ENCODE data around the gene LRRC15. TPM values are rescaled to one million over a fixed set of nuclear protein-coding genes. Genes with fewer than 3 reads are reported as not detected.

LRRC15 gene
- polyA plus RNA-seq, 3 donors = not detected

- 48% methylated on average over 4 of the region's 9 CpGs for WGBS (ENCODE audit: insufficient coverage)
- Histone ChIP-seq H4K20me1 (ENCODE audit: insufficient read depth, low read length) (no peaks in the 10 kb centered on the region), H3K79me2 (ENCODE audit: insufficient read depth, low read length) (no peaks in the 10 kb centered on the region), H3K4me3 (replicated peaks in 1 of 3; ENCODE audit: low read depth in 2 of 3, low read length in 3 of 3) (no peak overlapping the region), H3K4me1 (ENCODE audit: control insufficient read depth in 1 of 2, insufficient read depth in 2 of 2, low read length in 2 of 2) (no peaks in the 10 kb centered on the region), H3K9ac (ENCODE audit: insufficient read depth, low read length, poor library complexity, severe bottlenecking) (no peak overlapping the region), H2AFZ (ENCODE audit: insufficient read depth, low read depth, low read length, poor library complexity, severe bottlenecking) (no peak overlapping the region), H3K4me2 (replicated peaks; ENCODE audit: extremely low read depth, low read length, poor library complexity, severe bottlenecking) (no peak overlapping the region), H3K27ac (ENCODE audit: low read depth in 1 of 2, low read length in 2 of 2) (no peak overlapping the region), H3K9me3 (replicated peaks in 1 of 2; ENCODE audit: control insufficient read depth in 1 of 2, insufficient read depth in 1 of 2, low read length in 2 of 2) (no peaks in the 10 kb centered on the region), H3K36me3 (replicated peaks in 1 of 2; ENCODE audit: control insufficient read depth in 1 of 2, insufficient read depth in 2 of 2, low read length in 2 of 2) (no peaks in the 10 kb centered on the region), H3K27me3 (ENCODE audit: control insufficient read depth in 2 of 2, insufficient read depth in 2 of 2, low read length in 2 of 2) (no peaks in the 10 kb centered on the region)
- intact Hi-C loops (cut with micrococcal nuclease) = no loop called here
- Mint-ChIP-seq H3K36me3 (no peaks in the 10 kb centered on the region), H3K27me3 (ENCODE audit: low read depth in 3 of 3) (peaks cover 14 to 15% (median 15%) of the 10 kb centered on the region in 3 donors), H3K4me3 (no peak overlapping the region), H3K9me3 (no peaks in the 10 kb centered on the region), H3K27ac (no peak overlapping the region), H3K4me1 (peaks cover 2% of the 10 kb centered on the region)
- TF ChIP-seq, protein P1, sequence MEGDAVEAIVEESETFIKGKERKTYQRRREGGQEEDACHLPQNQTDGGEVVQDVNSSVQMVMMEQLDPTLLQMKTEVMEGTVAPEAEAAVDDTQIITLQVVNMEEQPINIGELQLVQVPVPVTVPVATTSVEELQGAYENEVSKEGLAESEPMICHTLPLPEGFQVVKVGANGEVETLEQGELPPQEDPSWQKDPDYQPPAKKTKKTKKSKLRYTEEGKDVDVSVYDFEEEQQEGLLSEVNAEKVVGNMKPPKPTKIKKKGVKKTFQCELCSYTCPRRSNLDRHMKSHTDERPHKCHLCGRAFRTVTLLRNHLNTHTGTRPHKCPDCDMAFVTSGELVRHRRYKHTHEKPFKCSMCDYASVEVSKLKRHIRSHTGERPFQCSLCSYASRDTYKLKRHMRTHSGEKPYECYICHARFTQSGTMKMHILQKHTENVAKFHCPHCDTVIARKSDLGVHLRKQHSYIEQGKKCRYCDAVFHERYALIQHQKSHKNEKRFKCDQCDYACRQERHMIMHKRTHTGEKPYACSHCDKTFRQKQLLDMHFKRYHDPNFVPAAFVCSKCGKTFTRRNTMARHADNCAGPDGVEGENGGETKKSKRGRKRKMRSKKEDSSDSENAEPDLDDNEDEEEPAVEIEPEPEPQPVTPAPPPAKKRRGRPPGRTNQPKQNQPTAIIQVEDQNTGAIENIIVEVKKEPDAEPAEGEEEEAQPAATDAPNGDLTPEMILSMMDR (IDR thresholded peaks at IDR 0.05) = no peak
- DNase-seq = no peak
These were observed 13.3 kb upstream of the LRRC15 start for GRCh38 chr3:194382892-194383223.

GRCh38 chr3:194382196-194382891 lies 12.8 kb upstream of the LRRC15 start:
- Mint-ChIP-seq H3K4me3 (no peak overlapping the region), H3K36me3 (no peaks in the 10 kb centered on the region), H3K27me3 (ENCODE audit: low read depth in 3 of 3) (peaks cover 14 to 20% (median 15%) of the 10 kb centered on the region in 3 donors), H3K27ac (no peak overlapping the region), H3K9me3 (no peaks in the 10 kb centered on the region), H3K4me1 (peaks cover 2% of the 10 kb centered on the region)
- no peaks in the 10 kb centered on the region for H3K36me3 ChIP-seq (replicated peaks in 1 of 2; ENCODE audit: control insufficient read depth in 1 of 2, insufficient read depth in 2 of 2, low read length in 2 of 2)
- H3K27me3 ChIP-seq (ENCODE audit: control insufficient read depth in 2 of 2, insufficient read depth in 2 of 2, low read length in 2 of 2) = no peaks in the 10 kb centered on the region
- no peak overlapping the region for H3K4me2 ChIP-seq (replicated peaks; ENCODE audit: extremely low read depth, low read length, poor library complexity, severe bottlenecking)
- no peaks in the 10 kb centered on the region for H4K20me1 ChIP-seq (ENCODE audit: insufficient read depth, low read length)
- no peaks in the 10 kb centered on the region for H3K4me1 ChIP-seq (ENCODE audit: control insufficient read depth in 1 of 2, insufficient read depth in 2 of 2, low read length in 2 of 2)
- H3K27ac ChIP-seq (ENCODE audit: low read depth in 1 of 2, low read length in 2 of 2) = no peak overlapping the region
- no peak for DNase-seq
- WGBS (ENCODE audit: insufficient coverage) = 93% methylated on average over 17 of the region's 20 CpGs
- no peak overlapping the region for H3K9ac ChIP-seq (ENCODE audit: insufficient read depth, low read length, poor library complexity, severe bottlenecking)
- no peaks in the 10 kb centered on the region for H3K9me3 ChIP-seq (replicated peaks in 1 of 2; ENCODE audit: control insufficient read depth in 1 of 2, insufficient read depth in 1 of 2, low read length in 2 of 2)
- TF ChIP-seq, protein P1 (IDR thresholded peaks at IDR 0.05) = no peak
- H3K4me3 ChIP-seq (replicated peaks in 1 of 3; ENCODE audit: low read depth in 2 of 3, low read length in 3 of 3) = no peak overlapping the region
- H2AFZ ChIP-seq (ENCODE audit: insufficient read depth, low read depth, low read length, poor library complexity, severe bottlenecking) = no peak overlapping the region
- intact Hi-C loops (cut with micrococcal nuclease) = no loop called here
- no peaks in the 10 kb centered on the region for H3K79me2 ChIP-seq (ENCODE audit: insufficient read depth, low read length)

Measured in CD14-positive monocyte (primary cell).